ENCODE results near the gene QPCT.

Gene QPCT

GRCh38 chr2:37356299-37356698 lies 11.9 kb downstream of the QPCT start:
- DNase-seq (ENCODE audit: low read depth), result no peak
- TF ChIP-seq MAX (IDR thresholded peaks at IDR 0.05; ENCODE audit: low read depth, low read length) (no peak), POLR2A (IDR thresholded peaks at IDR 0.05; ENCODE audit: extremely low read depth, insufficient read length) (no peak), MYC (IDR thresholded peaks at IDR 0.05; ENCODE audit: low read depth, low read length) (no peak), CTCF (IDR thresholded peaks at IDR 0.05; ENCODE audit: low read depth, low read length) (no peak)
- H3K4me3 ChIP-seq (ENCODE audit: low read depth, low read length), result no peak overlapping the region

GRCh38 chr2:37357069-37357468 lies 12.6 kb downstream of the QPCT start:
- TF ChIP-seq POLR2A (IDR thresholded peaks at IDR 0.05; ENCODE audit: extremely low read depth, insufficient read length) (no peak), MAX (IDR thresholded peaks at IDR 0.05; ENCODE audit: low read depth, low read length) (no peak), CTCF (IDR thresholded peaks at IDR 0.05; ENCODE audit: low read depth, low read length) (no peak), MYC (IDR thresholded peaks at IDR 0.05; ENCODE audit: low read depth, low read length) (no peak)
- DNase-seq (ENCODE audit: low read depth), result no peak
- no peak overlapping the region for H3K4me3 ChIP-seq (ENCODE audit: low read depth, low read length)

- no peak for TF ChIP-seq MYC (IDR thresholded peaks at IDR 0.05; ENCODE audit: low read depth, low read length)
- TF ChIP-seq CTCF (IDR thresholded peaks at IDR 0.05; ENCODE audit: low read depth, low read length), result no peak
- no peak for TF ChIP-seq MAX (IDR thresholded peaks at IDR 0.05; ENCODE audit: low read depth, low read length)
- TF ChIP-seq POLR2A (IDR thresholded peaks at IDR 0.05; ENCODE audit: extremely low read depth, insufficient read length), result no peak
- DNase-seq (ENCODE audit: low read depth), result no peak
- no peak overlapping the region for H3K4me3 ChIP-seq (ENCODE audit: low read depth, low read length)
Observed at GRCh38 chr2:37357530-37357929, 13.1 kb downstream of the QPCT start.

GRCh38 chr2:37358466-37358865 lies 14.0 kb downstream of the QPCT start:
- DNase-seq (ENCODE audit: low read depth), result no peak
- TF ChIP-seq POLR2A (IDR thresholded peaks at IDR 0.05; ENCODE audit: extremely low read depth, insufficient read length) (no peak), MYC (IDR thresholded peaks at IDR 0.05; ENCODE audit: low read depth, low read length) (no peak), MAX (IDR thresholded peaks at IDR 0.05; ENCODE audit: low read depth, low read length) (no peak), CTCF (IDR thresholded peaks at IDR 0.05; ENCODE audit: low read depth, low read length) (no peak)
- no peak overlapping the region for H3K4me3 ChIP-seq (ENCODE audit: low read depth, low read length)

GRCh38 chr2:37361216-37361815 lies 16.9 kb downstream of the QPCT start:
- no peak overlapping the region for H3K4me3 ChIP-seq (ENCODE audit: low read depth, low read length)
- DNase-seq (ENCODE audit: low read depth), result no peak
- TF ChIP-seq MAX (IDR thresholded peaks at IDR 0.05; ENCODE audit: low read depth, low read length), result no peak

GRCh38 chr2:37361994-37362698 lies 17.7 kb downstream of the QPCT start:
- no peak for DNase-seq (ENCODE audit: low read depth)
- no peak overlapping the region for H3K4me3 ChIP-seq (ENCODE audit: low read depth, low read length)
- TF ChIP-seq MAX (IDR thresholded peaks at IDR 0.05; ENCODE audit: low read depth, low read length), result no peak
- TF ChIP-seq CTCF (IDR thresholded peaks at IDR 0.05; ENCODE audit: low read depth, low read length), result no peak
- TF ChIP-seq POLR2A (IDR thresholded peaks at IDR 0.05; ENCODE audit: extremely low read depth, insufficient read length), result no peak
- no peak for TF ChIP-seq MYC (IDR thresholded peaks at IDR 0.05; ENCODE audit: low read depth, low read length)
